ENCODE measurements around the gene MRGPRX4.

GRCh38 chr11:18140145-18140544 lies 32.5 kb upstream of the MRGPRX4 start:
- TF ChIP-seq CTCF (IDR thresholded peaks at IDR 0.05 in 8 of 11, conservative IDR thresholded peaks at IDR 0.05 in 3 of 11) (no peak), POLR2AphosphoS5 (IDR thresholded peaks at IDR 0.05) (no peak)

Measured in spleen (tissue), 7 donors.